Suprapubic skin (tissue), 3 donors: ENCODE measurements around the gene FAM170B.

Experiments used
- CTCF ChIP-seq, 2 donors: fragments of 200-600 bp in 1 of 2; fragments of 450-650 bp in 1 of 2; sonication (generic) in 1 of 2; IDR thresholded peaks; one replicate each; pipeline ENCODE4 v1.5.1; 2016 to 2019; ENCODE audit warnings: antibody characterized with exemption in 2 of 2, mild to moderate bottlenecking in 1 of 2, moderate library complexity in 1 of 2
- EP300 ChIP-seq: sonication (generic); formaldehyde crosslinking; IDR thresholded peaks from one replicate; pipeline ENCODE4 v1.6.1; 2017; ENCODE audit warnings: antibody characterized with exemption
- POLR2A ChIP-seq, 2 donors: fragments of 450-650 bp; IDR thresholded peaks; one replicate each; pipeline ENCODE4 v1.6.1; 2017; ENCODE audit warnings: antibody characterized with exemption in 2 of 2, mild to moderate bottlenecking in 2 of 2, moderate library complexity in 2 of 2

- TF ChIP-seq CTCF (IDR thresholded peaks at IDR 0.05) (no peak), POLR2A (IDR thresholded peaks at IDR 0.05) (no peak), EP300 (no peak)
Measured at GRCh38 chr10:49160814-49161213, 27.0 kb upstream of the FAM170B start.
